HG03025 (cell line): Measurements from ENCODE around the gene PSPC1.
"Not testable (repeated sequence)": the region's sequence is repeated elsewhere in the genome, so short reads cannot be mapped to it uniquely, and the experiment has no call there.

Experiments
- ATAC-seq: cut with Tn5 transposase; IDR thresholded peaks from one replicate; pipeline ENCODE4 v1.9.1; 2021; ENCODE audit warnings: mild to moderate bottlenecking, moderate library complexity; ENCODE audit not compliant: unreplicated experiment, low FRiP score

PSPC1 gene

GRCh38 chr13:19766591-19766990 lies 16.2 kb downstream of the PSPC1 start:
- ATAC-seq, result no peak

- no peak for ATAC-seq
Measured at GRCh38 chr13:19764237-19764636, 18.5 kb downstream of the PSPC1 start.

GRCh38 chr13:19763618-19764017 lies 19.1 kb downstream of the PSPC1 start:
- ATAC-seq, result no peak

GRCh38 chr13:19759669-19760068 lies 23.1 kb downstream of the PSPC1 start:
- ATAC-seq, result no peak

- ATAC-seq, result no peak
Measured at GRCh38 chr13:19742643-19743042, 40.1 kb downstream of the PSPC1 start.

GRCh38 chr13:19737844-19738557 lies 44.7 kb downstream of the PSPC1 start:
- ATAC-seq, result no peak

- ATAC-seq, result no peak
Measured at GRCh38 chr13:19726611-19727010, 56.1 kb downstream of the PSPC1 start.

- ATAC-seq, result no peak
Measured at GRCh38 chr13:19725320-19725719, 57.4 kb downstream of the PSPC1 start.

GRCh38 chr13:19720039-19720438 lies 62.7 kb downstream of the PSPC1 start:
- no peak for ATAC-seq

GRCh38 chr13:19713186-19713965 lies 69.4 kb downstream of the PSPC1 start:
- no peak for ATAC-seq

GRCh38 chr13:19709782-19710181 lies 73.0 kb downstream of the PSPC1 start:
- not testable (repeated sequence) for ATAC-seq

- not testable (repeated sequence) for ATAC-seq
Measured at GRCh38 chr13:19709039-19709438, 73.7 kb downstream of the PSPC1 start.

- ATAC-seq, result not testable (repeated sequence)
Measured at GRCh38 chr13:19704256-19704655, 78.5 kb downstream of the PSPC1 start.

GRCh38 chr13:19701619-19702018 lies 81.1 kb downstream of the PSPC1 start:
- ATAC-seq, result not testable (repeated sequence)

GRCh38 chr13:19700963-19701362 lies 81.8 kb downstream of the PSPC1 start:
- not testable (repeated sequence) for ATAC-seq

GRCh38 chr13:19695829-19696228 lies 86.9 kb downstream of the PSPC1 start:
- no peak for ATAC-seq

GRCh38 chr13:19695428-19695827 lies 87.3 kb downstream of the PSPC1 start:
- ATAC-seq, result no peak

GRCh38 chr13:19691447-19691846 lies 91.3 kb downstream of the PSPC1 start:
- ATAC-seq, result not testable (repeated sequence)

- ATAC-seq, result no peak
Measured at GRCh38 chr13:19685437-19685836, 97.3 kb downstream of the PSPC1 start.

GRCh38 chr13:19685034-19685433 lies 97.7 kb downstream of the PSPC1 start:
- no peak for ATAC-seq

- ATAC-seq, result no peak
Measured at GRCh38 chr13:19681517-19681916, 101.2 kb downstream of the PSPC1 start.

GRCh38 chr13:19680751-19681150 lies 102.0 kb downstream of the PSPC1 start:
- no peak for ATAC-seq
